HG03097 (cell line): Measurements from ENCODE around the gene ENTPD8.

Experiments used
- ATAC-seq: cut with Tn5 transposase; IDR thresholded peaks from one replicate; pipeline ENCODE4 v1.9.1; 2021; ENCODE audit not compliant: unreplicated experiment, low FRiP score

The ENTPD8 gene

DNA sequence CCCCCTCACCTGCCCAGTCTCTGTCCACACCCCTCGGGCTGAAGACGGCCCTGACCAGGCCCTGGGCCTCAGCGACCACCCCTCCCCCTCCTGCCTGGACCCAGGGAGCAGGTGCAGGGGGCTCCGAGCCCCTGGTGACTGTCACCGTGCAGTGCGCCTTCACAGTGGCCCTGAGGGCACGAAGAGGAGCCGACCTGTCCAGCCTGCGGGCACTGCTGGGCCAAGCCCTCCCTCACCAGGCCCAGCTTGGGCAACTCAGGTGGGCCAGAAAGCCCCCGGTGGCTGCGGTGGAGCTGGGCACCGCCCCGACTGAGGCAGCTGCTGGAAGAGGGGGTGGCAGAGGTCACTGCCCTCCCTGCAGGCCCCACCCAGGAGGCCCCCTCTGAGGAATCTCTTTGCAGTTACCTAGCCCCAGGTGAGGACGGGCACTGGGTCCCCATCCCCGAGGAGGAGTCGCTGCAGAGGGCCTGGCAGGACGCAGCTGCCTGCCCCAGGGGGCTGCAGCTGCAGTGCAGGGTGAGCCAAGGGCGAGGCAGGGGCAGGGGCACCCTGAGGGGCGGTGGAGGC is 7.7 kb downstream of the ENTPD8 start:
- no peak for ATAC-seq

- no peak for ATAC-seq
Observed at GRCh38 chr9:137432687-137433348, 8.3 kb downstream of the ENTPD8 start.

DNA sequence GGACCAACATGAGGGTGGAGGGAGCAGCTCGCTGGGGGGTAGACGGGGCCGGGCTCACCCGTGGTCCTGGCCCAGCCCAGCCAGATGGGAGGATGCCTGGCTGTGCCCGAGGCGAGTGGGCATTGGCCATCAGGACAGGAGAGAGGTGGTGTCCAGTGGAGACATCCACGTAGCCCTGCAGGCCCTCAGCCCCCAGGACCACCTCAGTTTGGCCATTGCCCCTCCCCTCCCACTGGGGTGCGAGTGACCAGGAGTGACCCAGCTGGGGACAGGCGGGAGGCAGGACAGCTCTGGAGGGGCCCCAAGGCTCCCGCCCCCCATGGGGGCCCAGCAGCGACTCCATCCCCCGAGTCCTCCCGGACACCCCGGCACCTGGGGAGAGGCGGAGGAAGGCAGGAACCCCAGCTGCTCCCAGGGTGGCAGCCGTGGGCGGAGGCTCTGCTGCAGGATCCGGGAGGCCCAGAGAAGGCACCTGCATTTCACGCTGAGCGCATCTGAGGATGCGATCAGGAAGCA is 9.7 kb downstream of the ENTPD8 start:
- no peak for ATAC-seq

GRCh38 chr9:137430723-137431415 is 10.3 kb downstream of the ENTPD8 start:
- no peak for ATAC-seq

- no peak for ATAC-seq
Observed at GRCh38 chr9:137429974-137430722, 11.0 kb downstream of the ENTPD8 start.

DNA sequence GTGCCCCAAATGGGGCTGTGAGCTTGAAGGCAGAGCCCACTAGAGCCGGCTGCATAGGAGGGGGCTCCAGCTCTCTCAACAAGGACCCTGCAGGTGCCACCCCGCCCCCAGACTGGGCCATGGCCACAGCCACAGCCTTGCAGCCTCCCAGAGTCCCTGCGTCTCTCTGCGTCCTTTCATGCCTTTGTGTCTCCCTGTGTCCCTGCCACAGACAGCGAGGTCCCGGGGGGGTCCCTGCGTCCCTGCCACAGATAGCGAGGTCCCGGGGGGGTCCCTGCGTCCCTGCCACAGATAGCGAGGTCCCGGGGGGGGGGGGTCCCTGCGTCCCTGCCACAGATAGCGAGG is 11.6 kb downstream of the ENTPD8 start:
- ATAC-seq = no peak

DNA sequence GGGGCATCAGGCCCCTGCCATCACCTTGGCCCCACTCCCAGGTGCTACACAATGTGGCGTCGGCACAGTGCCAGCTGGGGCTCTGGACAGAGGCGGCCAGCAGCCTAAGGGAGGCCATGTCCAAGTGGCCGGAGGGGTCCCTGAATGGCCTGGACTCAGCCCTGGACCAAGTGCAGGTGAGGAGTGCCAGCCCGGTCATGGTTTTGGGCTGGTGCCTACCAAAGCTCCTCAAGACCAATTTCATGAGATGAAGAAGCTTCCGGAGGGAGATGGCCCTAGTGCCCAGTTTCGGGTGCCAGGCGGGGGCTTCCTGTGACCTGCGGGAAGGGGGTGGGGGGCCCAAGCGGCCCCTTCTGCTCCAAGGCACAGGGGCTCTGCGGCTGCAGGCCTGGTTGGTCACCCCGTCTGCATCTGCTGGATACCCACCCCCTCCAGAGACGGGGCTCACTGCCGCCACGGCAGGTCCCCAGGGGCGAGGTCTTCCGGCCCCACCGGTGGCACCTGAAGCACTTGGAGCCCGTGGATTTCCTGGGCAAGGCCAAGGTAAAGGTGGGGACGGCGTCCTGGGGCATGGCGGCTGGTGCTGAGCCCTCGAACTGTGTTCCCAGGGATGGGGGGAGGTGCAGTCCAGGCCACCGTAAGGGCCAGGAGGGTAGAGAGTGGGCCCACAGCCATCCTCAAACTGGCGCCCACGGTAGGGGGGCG is 12.2 kb downstream of the ENTPD8 start:
- no peak for ATAC-seq

DNA sequence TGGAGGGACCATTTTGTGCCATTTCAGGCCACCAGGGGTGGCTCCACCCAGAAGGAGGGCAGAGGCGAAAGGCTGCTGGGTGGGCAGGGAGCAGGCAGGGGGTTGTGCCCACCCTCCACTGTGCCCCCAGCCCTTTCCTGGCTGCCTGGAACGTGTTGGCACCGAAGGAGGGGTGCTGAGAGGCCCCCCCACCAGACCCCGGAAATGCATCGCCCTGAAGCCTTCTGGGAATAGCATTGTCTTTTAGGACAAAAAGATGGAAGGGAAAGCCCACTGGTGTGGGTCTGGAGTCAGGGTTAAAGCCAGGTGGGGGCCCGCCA is 12.9 kb downstream of the ENTPD8 start:
- no peak for ATAC-seq

DNA sequence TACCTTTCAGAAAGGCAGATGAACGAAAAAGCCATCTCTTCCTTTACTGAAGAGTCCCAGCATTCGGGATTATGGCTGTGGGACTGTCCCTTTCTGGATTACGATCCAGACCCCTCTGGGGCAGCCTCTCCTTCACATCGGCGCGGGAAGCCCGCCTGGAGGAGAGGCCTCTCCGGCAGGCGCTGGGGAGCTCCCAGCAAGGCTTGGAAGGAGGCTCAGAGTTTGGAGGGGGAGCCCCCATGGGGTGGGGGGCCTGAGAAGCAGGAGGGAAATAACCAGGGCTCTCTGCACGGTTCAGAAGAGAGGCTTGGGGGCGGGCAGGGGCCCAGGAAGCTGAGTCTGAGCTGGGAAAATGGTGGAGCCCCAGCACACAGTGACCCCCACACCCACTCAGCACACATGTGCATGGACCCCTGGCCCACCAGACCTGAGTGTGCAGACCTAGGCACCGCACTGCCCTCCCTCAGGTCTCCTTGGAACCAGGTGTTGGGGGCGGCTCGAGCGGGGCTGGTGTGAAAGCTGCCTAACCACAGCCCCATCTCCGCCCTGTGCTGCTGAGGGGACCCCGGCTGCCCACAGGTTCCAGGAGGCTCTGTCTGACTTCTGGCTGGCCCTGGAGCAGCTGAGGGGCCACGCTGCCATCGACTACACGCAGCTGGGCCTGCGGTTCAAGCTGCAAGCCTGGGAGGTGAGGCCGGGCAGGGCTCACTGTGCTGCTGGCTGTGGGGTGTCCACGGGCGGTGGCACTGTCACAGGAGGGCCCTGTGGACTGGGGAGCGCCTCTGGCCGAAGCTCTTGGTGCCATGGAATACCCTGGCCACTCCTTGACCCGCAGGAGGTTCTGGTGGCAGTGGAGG is 13.5 kb downstream of the ENTPD8 start:
- ATAC-seq = no peak

DNA sequence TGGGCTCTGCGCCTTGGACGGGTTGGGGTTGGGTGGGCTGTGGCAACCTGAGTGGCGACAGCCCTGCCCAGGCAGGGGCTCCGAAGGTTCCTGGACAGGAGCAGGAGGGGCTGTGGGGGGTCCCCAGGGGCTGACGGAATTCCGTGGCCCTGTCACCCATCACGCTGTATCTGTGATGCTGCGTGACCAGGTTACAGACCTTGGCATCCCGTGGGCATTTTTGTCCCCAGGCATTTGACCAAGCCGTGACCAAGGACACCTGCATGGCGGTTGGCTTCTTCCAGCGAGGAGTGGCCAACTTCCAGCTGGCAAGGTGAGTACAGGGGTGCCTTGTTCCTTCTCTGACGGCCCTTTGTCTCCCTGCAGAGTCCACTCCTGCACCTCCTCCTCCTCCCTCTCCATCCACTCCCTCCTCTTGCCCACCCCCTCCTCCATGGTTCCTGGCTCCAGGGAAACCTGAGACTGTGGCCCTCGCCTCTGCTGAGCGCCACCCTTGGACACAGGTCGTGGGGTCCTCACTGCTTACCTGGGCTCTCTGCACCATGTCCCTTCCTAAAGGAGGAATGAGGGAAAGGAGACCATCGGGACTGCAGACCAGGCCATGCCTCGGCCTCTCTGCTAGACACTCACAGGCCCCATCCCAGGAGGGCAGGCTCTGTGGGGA is 15.0 kb downstream of the ENTPD8 start:
- no peak for ATAC-seq

DNA sequence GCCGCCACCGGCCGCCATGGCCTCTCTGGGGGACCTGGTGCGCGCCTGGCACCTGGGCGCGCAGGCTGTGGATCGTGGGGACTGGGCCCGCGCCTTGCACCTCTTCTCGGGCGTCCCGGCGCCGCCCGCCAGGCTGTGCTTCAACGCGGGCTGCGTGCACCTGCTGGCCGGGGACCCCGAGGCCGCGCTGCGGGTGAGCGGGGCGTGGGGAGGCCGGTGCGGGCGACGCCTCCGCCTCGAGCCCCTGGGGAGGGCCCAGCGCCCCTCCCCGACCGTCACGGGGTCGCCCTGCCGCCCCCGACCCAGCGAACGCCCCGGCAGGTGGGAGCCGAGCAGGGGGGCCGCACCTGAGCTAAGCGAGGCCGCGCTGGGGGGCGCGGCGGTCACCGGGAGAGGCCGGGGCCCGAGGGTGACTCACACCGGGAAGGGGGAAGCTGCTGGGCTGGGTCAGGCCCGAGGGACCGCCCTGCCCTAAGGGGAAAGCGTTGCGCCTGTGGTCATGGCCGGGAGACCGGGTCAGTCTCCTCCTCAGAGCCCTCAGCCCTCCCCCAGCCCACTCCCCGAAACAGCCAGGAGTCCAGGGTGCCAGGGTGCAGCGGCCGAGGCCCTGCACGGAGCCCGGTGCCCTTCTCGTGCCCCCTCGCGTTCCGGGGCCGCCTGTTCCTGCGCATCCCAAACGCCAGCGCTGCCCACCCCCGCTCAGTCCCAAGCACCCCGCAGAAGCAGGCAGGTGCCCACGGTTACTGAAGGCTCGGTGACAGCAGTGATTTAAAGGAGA is 17.5 kb downstream of the ENTPD8 start:
- no peak for ATAC-seq

GRCh38 chr9:137422604-137423513 is 18.3 kb downstream of the ENTPD8 start, which contains the start of the genes EXD3 and NOXA1:
Gene EXD3 (minus strand): TSS chr9:137423162. CDS start chr9:137395357, 27,805 bp downstream.
Gene NOXA1 (plus strand): TSS chr9:137423393. CDS start chr9:137423530, 137 bp downstream.
- peak; percentile 85 for ATAC-seq

DNA sequence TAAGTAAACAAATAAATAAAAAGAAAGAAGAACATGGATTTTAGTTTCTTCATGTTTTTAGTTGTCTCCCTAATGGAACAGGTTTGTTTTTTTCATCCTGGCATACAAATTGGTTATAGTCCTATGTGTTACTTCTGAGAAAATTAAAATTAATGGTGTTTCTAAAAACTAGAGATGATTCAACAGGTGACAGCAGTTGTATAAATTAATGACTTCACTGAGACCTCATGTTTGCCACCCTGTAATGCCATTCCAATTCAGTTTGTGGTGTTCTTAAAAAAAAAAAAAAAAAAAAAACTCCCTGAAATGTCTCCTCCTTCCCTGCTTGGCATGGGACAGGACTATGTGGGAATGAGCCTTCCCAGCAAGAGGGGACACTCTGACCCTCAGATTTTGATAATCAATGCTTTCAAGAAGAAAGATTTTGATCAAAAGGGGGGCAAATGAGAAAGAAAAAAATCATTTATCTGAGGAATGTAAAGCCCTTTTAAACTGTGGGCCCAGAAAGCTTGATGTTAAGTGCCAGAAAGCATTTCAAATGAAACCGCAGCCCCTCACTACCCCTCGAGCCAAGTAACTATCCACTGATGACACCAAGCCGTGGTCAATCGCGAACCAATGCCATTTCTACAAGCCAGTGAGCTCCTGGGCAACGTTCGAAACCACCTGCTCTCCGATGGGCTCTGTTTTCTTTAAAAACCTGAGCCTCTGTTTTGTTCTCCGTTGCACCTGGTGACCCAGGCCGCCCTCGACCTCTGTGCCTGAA is 19.1 kb downstream of the ENTPD8 start:
- ATAC-seq = no peak

- ATAC-seq = no peak
Observed at GRCh38 chr9:137417161-137418021, 23.8 kb downstream of the ENTPD8 start.

GRCh38 chr9:137416563-137417151 is 24.5 kb downstream of the ENTPD8 start:
- no peak for ATAC-seq
